ENCODE data around the gene RASAL2. TPM values are rescaled to one million over a fixed set of nuclear protein-coding genes. Genes with fewer than 3 reads are reported as not detected.

Gene RASAL2
- total and polyA plus RNA-seq, 4 experiments from 2014 or later = 0.28 to 0.32 TPM; not detected in 2

DNA sequence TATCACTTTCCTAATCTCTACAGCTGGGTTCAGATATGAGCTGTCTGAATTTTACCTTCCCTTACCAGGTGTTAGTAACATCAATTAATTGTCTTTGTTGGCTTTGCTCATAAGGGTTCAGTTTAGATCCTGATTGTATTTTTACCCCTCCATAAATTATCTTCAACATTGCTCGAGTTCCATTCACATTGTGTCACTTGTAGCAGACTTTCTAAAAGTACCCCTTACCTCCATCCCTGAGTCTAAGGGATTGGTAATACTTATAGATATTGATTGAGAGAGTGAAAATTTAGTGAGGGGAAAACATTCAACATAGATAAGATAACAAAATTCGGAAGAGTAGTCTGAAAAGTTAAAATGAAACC is 7.3 kb downstream of the RASAL2 start:
- Mint-ChIP-seq H3K27me3 (peaks cover 3 to 11% of the 10 kb centered on the region in 2 donors), H3K9me3 (peaks cover 0 to 2% (median 0%) of the 10 kb centered on the region in 8 donors), H3K4me3 (no peak overlapping the region), H3K27ac (no peak overlapping the region), H3K36me3 (no peaks in the 10 kb centered on the region), H3K4me1 (no peaks in the 10 kb centered on the region)
- no peaks in the 10 kb centered on the region for H3K9me3 ChIP-seq (ENCODE audit: control insufficient read depth in 1 of 2, low read length in 2 of 2)
- no peak overlapping the region for H3K4me3 ChIP-seq (ENCODE audit: low read length in 2 of 2)
- H3K27me3 ChIP-seq (ENCODE audit: insufficient read depth, low read length) = peaks cover 5% of the 10 kb centered on the region
- DNase-seq = no peak
- no peaks in the 10 kb centered on the region for H3K4me1 ChIP-seq (ENCODE audit: insufficient read depth, low read length)
- ChIA-PET CTCF (ENCODE audit: partially characterized antibody) (no interaction called here), POLR2A (ENCODE audit: partially characterized antibody) (no interaction called here)
- no peak overlapping the region for H3K27ac ChIP-seq (ENCODE audit: low read depth, low read length)
- intact Hi-C loops (cut with micrococcal nuclease) = no loop called here
- no peaks in the 10 kb centered on the region for H3K36me3 ChIP-seq (ENCODE audit: insufficient read depth, low read length)

GRCh38 chr1:178101654-178102053 is 7.8 kb downstream of the RASAL2 start:
- no peaks in the 10 kb centered on the region for H3K36me3 Mint-ChIP-seq
- no peak for DNase-seq
- no peak overlapping the region for H3K27ac Mint-ChIP-seq
- no peaks in the 10 kb centered on the region for H3K36me3 ChIP-seq (ENCODE audit: insufficient read depth, low read length)
- H3K4me1 ChIP-seq (ENCODE audit: insufficient read depth, low read length) = no peaks in the 10 kb centered on the region
- peaks cover under 1 to 8% of the 10 kb centered on the region in 2 donors for H3K27me3 Mint-ChIP-seq
- no peak overlapping the region for H3K4me3 ChIP-seq (ENCODE audit: low read length in 2 of 2)
- H3K9me3 ChIP-seq (ENCODE audit: control insufficient read depth in 1 of 2, low read length in 2 of 2) = no peaks in the 10 kb centered on the region
- ChIA-PET POLR2A (ENCODE audit: partially characterized antibody) (no interaction called here), CTCF (ENCODE audit: partially characterized antibody) (no interaction called here)
- intact Hi-C loops (cut with micrococcal nuclease) = no loop called here
- no peak overlapping the region for H3K4me3 Mint-ChIP-seq
- H3K4me1 Mint-ChIP-seq = no peaks in the 10 kb centered on the region
- no peak overlapping the region for H3K27ac ChIP-seq (ENCODE audit: low read depth, low read length)
- H3K9me3 Mint-ChIP-seq = no peaks in the 10 kb centered on the region
- peaks cover under 1% of the 10 kb centered on the region for H3K27me3 ChIP-seq (ENCODE audit: insufficient read depth, low read length)

DNA sequence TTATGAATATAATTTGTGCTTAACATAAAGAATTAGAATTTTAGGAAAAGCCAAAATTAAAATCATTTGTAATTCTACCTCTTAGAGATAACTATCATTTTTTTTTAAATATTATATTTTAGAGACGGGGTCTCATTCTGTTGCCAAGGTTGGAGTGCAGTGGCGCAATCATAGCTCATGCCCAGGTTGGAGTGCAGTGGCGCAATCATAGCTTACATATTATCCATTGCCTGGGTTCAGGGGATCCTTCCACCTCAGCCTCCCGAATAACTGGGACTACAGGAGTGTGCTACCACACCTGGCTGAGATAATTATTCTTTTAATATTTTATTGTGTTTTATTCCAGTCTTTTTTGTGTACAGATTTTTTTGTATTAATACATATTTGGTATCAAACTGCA is 8.3 kb downstream of the RASAL2 start:
- CTCF ChIA-PET (ENCODE audit: partially characterized antibody) = no interaction called here

DNA sequence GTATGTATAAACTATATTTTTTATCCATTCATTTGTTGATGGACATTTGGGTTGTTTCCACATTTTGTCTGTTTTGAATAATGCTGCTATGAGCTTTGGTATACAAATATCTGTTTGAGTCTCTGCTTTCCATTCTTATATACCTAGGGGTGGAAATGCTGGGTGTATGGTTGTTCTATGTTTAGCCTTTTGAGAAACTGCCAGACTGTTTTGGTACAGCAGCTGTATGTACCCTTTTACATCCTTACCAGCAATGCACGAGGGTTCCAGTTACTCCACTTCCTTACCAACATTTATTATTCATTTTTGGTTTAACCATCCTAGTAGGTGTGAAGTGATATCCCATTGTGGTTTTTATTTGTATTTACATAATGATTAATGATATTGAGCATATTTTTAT is 13.9 kb downstream of the RASAL2 start:
- Histone ChIP-seq H3K27me3 (ENCODE audit: insufficient read depth, low read length) (no peaks in the 10 kb centered on the region), H3K4me1 (ENCODE audit: insufficient read depth, low read length) (no peaks in the 10 kb centered on the region), H3K27ac (ENCODE audit: low read depth, low read length) (no peak overlapping the region), H3K36me3 (ENCODE audit: insufficient read depth, low read length) (no peaks in the 10 kb centered on the region), H3K4me3 (ENCODE audit: low read length in 2 of 2) (no peak overlapping the region), H3K9me3 (ENCODE audit: control insufficient read depth in 1 of 2, low read length in 2 of 2) (no peaks in the 10 kb centered on the region)
- Mint-ChIP-seq H3K9me3 (peaks cover 0 to 6% (median 0%) of the 10 kb centered on the region in 8 donors), H3K4me3 (no peak overlapping the region), H3K27ac (no peak overlapping the region), H3K4me1 (no peaks in the 10 kb centered on the region), H3K27me3 (no peaks in the 10 kb centered on the region), H3K36me3 (no peaks in the 10 kb centered on the region)
- intact Hi-C loops (cut with micrococcal nuclease) = no loop called here
- ChIA-PET POLR2A (ENCODE audit: partially characterized antibody) (no interaction called here), CTCF (ENCODE audit: partially characterized antibody) (no interaction called here)
- DNase-seq = no peak

More for the DNA sequence above, 8.3 kb downstream of the RASAL2 start:
- intact Hi-C loops (cut with micrococcal nuclease) = no loop called here
- Mint-ChIP-seq H3K4me1 (no peaks in the 10 kb centered on the region), H3K9me3 (no peaks in the 10 kb centered on the region), H3K4me3 (no peak overlapping the region), H3K27me3 (peaks cover 0 to 7% of the 10 kb centered on the region in 2 donors), H3K36me3 (no peaks in the 10 kb centered on the region), H3K27ac (no peak overlapping the region)
- H3K9me3 ChIP-seq (ENCODE audit: control insufficient read depth in 1 of 2, low read length in 2 of 2) = no peaks in the 10 kb centered on the region
- H3K36me3 ChIP-seq (ENCODE audit: insufficient read depth, low read length) = no peaks in the 10 kb centered on the region
- H3K27ac ChIP-seq (ENCODE audit: low read depth, low read length) = no peak overlapping the region
- no peak overlapping the region for H3K4me3 ChIP-seq (ENCODE audit: low read length in 2 of 2)
- no peaks in the 10 kb centered on the region for H3K4me1 ChIP-seq (ENCODE audit: insufficient read depth, low read length)
- no peaks in the 10 kb centered on the region for H3K27me3 ChIP-seq (ENCODE audit: insufficient read depth, low read length)
- POLR2A ChIA-PET (ENCODE audit: partially characterized antibody) = no interaction called here
- DNase-seq = no peak

GRCh38 chr1:178109348-178110143 is 15.6 kb downstream of the RASAL2 start:
- no peak overlapping the region for H3K27ac ChIP-seq (ENCODE audit: low read depth, low read length)
- Mint-ChIP-seq H3K36me3 (no peaks in the 10 kb centered on the region), H3K4me1 (no peaks in the 10 kb centered on the region), H3K9me3 (peaks cover 0 to 6% (median 2%) of the 10 kb centered on the region in 8 donors), H3K4me3 (no peak overlapping the region), H3K27me3 (no peaks in the 10 kb centered on the region), H3K27ac (no peak overlapping the region)
- ChIA-PET POLR2A (ENCODE audit: partially characterized antibody) (no interaction called here), CTCF (ENCODE audit: partially characterized antibody) (no interaction called here)
- H3K9me3 ChIP-seq (ENCODE audit: control insufficient read depth in 1 of 2, low read length in 2 of 2) = no peaks in the 10 kb centered on the region
- no peaks in the 10 kb centered on the region for H3K36me3 ChIP-seq (ENCODE audit: insufficient read depth, low read length)
- H3K4me1 ChIP-seq (ENCODE audit: insufficient read depth, low read length) = no peaks in the 10 kb centered on the region
- no peak overlapping the region for H3K4me3 ChIP-seq (ENCODE audit: low read length in 2 of 2)
- no peaks in the 10 kb centered on the region for H3K27me3 ChIP-seq (ENCODE audit: insufficient read depth, low read length)
- intact Hi-C loops (cut with micrococcal nuclease) = no loop called here
- no peak for DNase-seq

- Histone ChIP-seq H3K36me3 (ENCODE audit: insufficient read depth, low read length) (no peaks in the 10 kb centered on the region), H3K9me3 (ENCODE audit: control insufficient read depth in 1 of 2, low read length in 2 of 2) (no peaks in the 10 kb centered on the region), H3K4me1 (ENCODE audit: insufficient read depth, low read length) (no peaks in the 10 kb centered on the region), H3K4me3 (ENCODE audit: low read length in 2 of 2) (no peak overlapping the region), H3K27ac (ENCODE audit: low read depth, low read length) (no peak overlapping the region), H3K27me3 (ENCODE audit: insufficient read depth, low read length) (no peaks in the 10 kb centered on the region)
- ChIA-PET CTCF (ENCODE audit: partially characterized antibody) (no interaction called here), POLR2A (ENCODE audit: partially characterized antibody) (no interaction called here)
- no peaks in the 10 kb centered on the region for H3K27me3 Mint-ChIP-seq
- no peak overlapping the region for H3K27ac Mint-ChIP-seq
- no peak for DNase-seq
- H3K9me3 Mint-ChIP-seq = peaks cover 0 to 12% (median 5%) of the 10 kb centered on the region in 8 donors
- H3K4me1 Mint-ChIP-seq = no peaks in the 10 kb centered on the region
- intact Hi-C loops (cut with micrococcal nuclease) = no loop called here
- H3K36me3 Mint-ChIP-seq = no peaks in the 10 kb centered on the region
- H3K4me3 Mint-ChIP-seq = no peak overlapping the region
Observed at GRCh38 chr1:178115260-178115659, 21.4 kb downstream of the RASAL2 start.

DNA sequence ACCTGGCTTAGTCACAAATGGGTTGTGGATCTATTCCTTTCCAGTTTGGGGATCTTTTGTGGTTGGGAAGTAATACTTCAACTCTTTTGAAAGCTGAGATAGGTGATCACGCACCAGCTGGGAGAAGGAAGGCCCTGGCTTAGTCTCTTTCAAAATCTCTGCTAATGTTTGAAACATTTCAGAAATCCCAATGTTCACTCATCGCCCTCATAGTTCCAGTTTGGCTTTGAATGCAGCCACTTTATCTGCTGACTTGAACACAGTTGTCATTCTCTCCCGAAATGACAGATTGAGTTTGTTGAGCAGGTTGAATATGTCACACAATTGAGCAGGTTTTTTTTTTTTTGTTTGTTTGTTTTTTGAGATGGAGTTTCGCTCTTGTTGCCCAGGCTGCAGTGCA is 24.6 kb downstream of the RASAL2 start:
- Histone ChIP-seq H3K4me1 (ENCODE audit: insufficient read depth, low read length) (no peaks in the 10 kb centered on the region), H3K27me3 (ENCODE audit: insufficient read depth, low read length) (no peaks in the 10 kb centered on the region), H3K27ac (ENCODE audit: low read depth, low read length) (no peak overlapping the region), H3K36me3 (ENCODE audit: insufficient read depth, low read length) (no peaks in the 10 kb centered on the region), H3K9me3 (ENCODE audit: control insufficient read depth in 1 of 2, low read length in 2 of 2) (no peaks in the 10 kb centered on the region), H3K4me3 (ENCODE audit: low read length in 2 of 2) (no peak overlapping the region)
- H3K27me3 Mint-ChIP-seq = no peaks in the 10 kb centered on the region
- H3K4me3 Mint-ChIP-seq = no peak overlapping the region
- ChIA-PET CTCF (ENCODE audit: partially characterized antibody) (no interaction called here), POLR2A (ENCODE audit: partially characterized antibody) (no interaction called here)
- H3K9me3 Mint-ChIP-seq = peaks cover 0 to 8% (median 3%) of the 10 kb centered on the region in 8 donors
- DNase-seq = no peak
- no peaks in the 10 kb centered on the region for H3K36me3 Mint-ChIP-seq
- no peaks in the 10 kb centered on the region for H3K4me1 Mint-ChIP-seq
- intact Hi-C loops (cut with micrococcal nuclease) = no loop called here
- no peak overlapping the region for H3K27ac Mint-ChIP-seq
